K562 (cell line): ENCODE data around the gene POLR1C. TPM values are rescaled to one million over a fixed set of nuclear protein-coding genes. Genes with fewer than 3 reads are reported as not detected.
A peak's percentile ranks its signal among the peaks of the same experiment; 100 is the strongest.

Experiments
- ATAC-seq: fragments of 200-7000 bp; cut with Tn5 transposase; 3 replicates; pipeline ENCODE4 v1.9.1; 2020; ENCODE audit warnings: moderate library complexity
- BruUV-seq: library from RNA; stranded (reverse); fragments of 400-500 nt; replicated peaks from 2 replicates; lab custom pipeline; 2021; lab: Mats Ljungman, UMichigan
- CTCF ChIA-PET: fragments of 300-600 bp; formaldehyde crosslinking; extraction: SDS; loops from one replicate; lab custom pipeline; 2021; ENCODE audit warnings: low intra/inter-chr PET ratio; lab: Yijun Ruan, JAX
- POLR2A ChIA-PET: fragments of 300-600, 350-650 bp; sonication (Branson Sonifier 250); formaldehyde crosslinking; extraction: SDS; loops from one replicate; lab custom pipeline; 2021; ENCODE audit warnings: antibody characterized with exemption, inconsistent platforms; lab: Yijun Ruan, JAX
- DNase-seq, 4 experiments: peaks; one replicate each; pipeline versions ENCODE4 v3.0.0 to v3.0.0-alpha.2; 2011 to 2018; ENCODE audit warnings: low spot score in 3 of 4, mixed read lengths in 3 of 4; ENCODE audit errors: extremely low read depth in 1 of 4
- FAIRE-seq: peaks from 2 replicates; lab custom pipeline; 2011; peaks lifted over from hg19 to GRCh38; lab: Jason Lieb, UNC
- H2AFZ ChIP-seq: 2 replicates; pipeline ENCODE4 v1.6.0; 2011; ENCODE audit warnings: low read depth, low read length, control low read depth, inconsistent platforms
- H3K27ac ChIP-seq: fragments of 200-600 bp; 3 replicates; pipeline ENCODE4 v1.8.0; 2011; ENCODE audit warnings: low read depth, mild to moderate bottlenecking, control low read depth, inconsistent platforms, low read length, moderate library complexity, mixed read lengths; ENCODE audit errors: extremely low read depth
- H3K27me3 ChIP-seq, 2 experiments: fragments of 300-600 bp in 1 of 2; 2 replicates in 1 of 2; 3 replicates in 1 of 2; pipeline versions ENCODE4 v1.6.0 to v1.8.0; 2011; ENCODE audit warnings: inconsistent platforms in 2 of 2, low read length in 2 of 2, mild to moderate bottlenecking in 1 of 2, mixed read lengths in 1 of 2, moderate library complexity in 1 of 2; ENCODE audit not compliant: control insufficient read depth in 2 of 2, insufficient read depth in 2 of 2
- H3K36me3 ChIP-seq: fragments of 300-600 bp; 3 replicates; pipeline ENCODE4 v1.8.0; 2011; ENCODE audit warnings: mild to moderate bottlenecking, low read length, inconsistent platforms; ENCODE audit not compliant: control insufficient read depth, insufficient read depth
- H3K4me1 ChIP-seq, 2 experiments: fragments of 200-600 bp in 1 of 2; replicated peaks in 1 of 2; 2 replicates in 1 of 2; 3 replicates in 1 of 2; pipeline versions ENCODE4 v1.5.1 to v1.8.0; 2011; ENCODE audit warnings: inconsistent platforms in 2 of 2, low read length in 2 of 2, mild to moderate bottlenecking in 1 of 2, mixed read lengths in 1 of 2, moderate library complexity in 1 of 2; ENCODE audit not compliant: control insufficient read depth in 2 of 2, insufficient read depth in 2 of 2
- H3K4me2 ChIP-seq: 2 replicates; pipeline ENCODE4 v1.6.1; 2011; ENCODE audit warnings: low read length, control low read depth, inconsistent platforms, mixed read lengths; ENCODE audit not compliant: insufficient read depth
- H3K4me3 ChIP-seq: fragments of 200-600 bp; sonication (generic), shearing (Covaris generic); 2 replicates; pipeline ENCODE4 v1.5.1; 2016; ENCODE audit warnings: control low read depth, inconsistent platforms
- H3K79me2 ChIP-seq: fragments of 200-600 bp; 3 replicates; pipeline ENCODE4 v1.8.0; 2011; ENCODE audit warnings: low read length, inconsistent platforms; ENCODE audit not compliant: control insufficient read depth, insufficient read depth
- H3K9ac ChIP-seq, 2 experiments: 2 replicates each; pipeline versions ENCODE4 v1.6.0 to v1.6.1; 2011; ENCODE audit warnings: low read depth in 2 of 2, low read length in 2 of 2, control low read depth in 1 of 2, inconsistent platforms in 1 of 2, mild to moderate bottlenecking in 1 of 2, mixed read lengths in 1 of 2; ENCODE audit not compliant: insufficient read depth in 1 of 2
- H3K9me1 ChIP-seq: one replicate; pipeline ENCODE4 v1.6.0; 2011; ENCODE audit warnings: inconsistent platforms, mild to moderate bottlenecking, low read length, moderate library complexity; ENCODE audit not compliant: control insufficient read depth, insufficient read depth
- H3K9me3 ChIP-seq: replicated peaks from 2 replicates; pipeline ENCODE4 v1.5.1; 2011; ENCODE audit warnings: low read depth, low read length, inconsistent platforms; ENCODE audit not compliant: control insufficient read depth, insufficient read depth
- H4K20me1 ChIP-seq: replicated peaks from 2 replicates; pipeline ENCODE4 v1.6.1; 2011; ENCODE audit warnings: low read length, inconsistent platforms, mixed read lengths; ENCODE audit not compliant: control insufficient read depth, insufficient read depth
- ARID1B ChIP-seq: fragments of 450-650 bp; IDR thresholded peaks from 2 replicates; pipeline ENCODE4 v1.6.1; 2016; ENCODE audit warnings: antibody characterized with exemption, mild to moderate bottlenecking, inconsistent platforms
- CREM ChIP-seq: IDR thresholded peaks from 2 replicates; pipeline ENCODE4 v1.6.1; 2014; ENCODE audit warnings: antibody characterized with exemption, low read depth
- CXXC5 ChIP-seq: fragments of 250-450 bp; sonication (Bioruptor Pico); IDR thresholded peaks from 2 replicates; pipeline ENCODE4 v1.8.0; 2022; ENCODE audit warnings: inconsistent platforms, mild to moderate bottlenecking, moderate library complexity
- JUNB ChIP-seq: fragments of 450-650 bp; formaldehyde crosslinking; conservative IDR thresholded peaks from 2 replicates; pipeline ENCODE4 v1.4.0; 2020; ENCODE audit warnings: mild to moderate bottlenecking
- JUND ChIP-seq, 2 experiments: IDR thresholded peaks; 2 replicates in 1 of 2; 3 replicates in 1 of 2; pipeline ENCODE4 v1.6.1; 2011; ENCODE audit warnings: borderline replicate concordance in 2 of 2, low read depth in 2 of 2, low read length in 2 of 2, improper control_type of control experiment in 1 of 2, missing biosample characterization in 1 of 2, missing genetic modification characterization in 1 of 2, missing genetic modification reagents in 1 of 2
- KLF13 ChIP-seq: fragments of 450-650 bp; IDR thresholded peaks from 2 replicates; pipeline ENCODE4 v1.6.1; 2016; ENCODE audit warnings: missing genetic modification characterization, low read depth, mild to moderate bottlenecking, missing compliant biosample characterization, moderate library complexity, borderline replicate concordance
- L3MBTL2 ChIP-seq: fragments of 450-650 bp; IDR thresholded peaks from 2 replicates; pipeline ENCODE4 v1.6.1; 2016; ENCODE audit warnings: mild to moderate bottlenecking, moderate library complexity
- MCM7 ChIP-seq, 2 experiments: fragments of 450-650 bp; IDR thresholded peaks; 2 replicates each; pipeline ENCODE4 v1.6.1; 2016 to 2018
- MEIS2 ChIP-seq: fragments of 450-650 bp; IDR thresholded peaks from 2 replicates; pipeline ENCODE4 v1.6.1; 2014; ENCODE audit warnings: mild to moderate bottlenecking; ENCODE audit not compliant: partially characterized antibody
- PBX2 ChIP-seq, 2 experiments: IDR thresholded peaks in 1 of 2; conservative IDR thresholded peaks in 1 of 2; 2 replicates each; pipeline ENCODE4 v1.6.1; 2016; ENCODE audit warnings: low read depth in 2 of 2, mild to moderate bottlenecking in 1 of 2, missing compliant biosample characterization in 1 of 2, missing genetic modification characterization in 1 of 2, moderate library complexity in 1 of 2
- PKNOX1 ChIP-seq: fragments of 450-650 bp; IDR thresholded peaks from 2 replicates; pipeline ENCODE4 v1.6.1; 2016
- RCOR1 ChIP-seq, 2 experiments: IDR thresholded peaks; 2 replicates each; pipeline ENCODE4 v1.6.1; 2012; ENCODE audit warnings: low read depth in 2 of 2, low read length in 2 of 2, borderline replicate concordance in 1 of 2, improper control_type of control experiment in 1 of 2
- SAFB2 ChIP-seq: fragments of 200-400 bp; formaldehyde crosslinking; IDR thresholded peaks from 2 replicates; pipeline ENCODE4 v1.6.1; 2018; ENCODE audit warnings: borderline replicate concordance, low read length, low read depth, moderate library complexity; ENCODE audit not compliant: severe bottlenecking
- SOX6 ChIP-seq: fragments of 450-650 bp; IDR thresholded peaks from 2 replicates; pipeline ENCODE4 v1.6.1; 2014; ENCODE audit warnings: mild to moderate bottlenecking
- TCF3 ChIP-seq: sonication (generic); formaldehyde crosslinking; IDR thresholded peaks from 2 replicates; pipeline ENCODE4 v1.4.0; 2020; ENCODE audit warnings: mild to moderate bottlenecking, missing genetic modification reagents
- ZNF239 ChIP-seq: fragments of 250-450 bp; sonication (Bioruptor Pico); IDR thresholded peaks from 2 replicates; pipeline ENCODE4 v1.4.0; 2020; ENCODE audit warnings: mild to moderate bottlenecking
- WGBS: fragments of 100-300 bp; shearing (Covaris generic); methylation state at CpG from one replicate; pipeline ENCODE4 v1.1.6; 2016; ENCODE audit warnings: low coverage, mixed read lengths; ENCODE audit not compliant: insufficient coverage; ENCODE audit errors: missing lambda C conversion rate; 5-methylcytosine and 5-hydroxymethylcytosine counted together
- in situ Hi-C: fragments of 300-500 bp; cut with MboI; formaldehyde crosslinking; loops from 4 replicates; pipeline ENCODE4 v1.15.0; 2018; ENCODE audit warnings: inconsistent platforms, mixed read lengths
- intact Hi-C: fragments of 100-400 bp; cut with micrococcal nuclease; formaldehyde crosslinking; loops from 2 replicates; pipeline ENCODE4 v1.14.2; 2022
- polyA plus RNA-seq, 8 experiments: library from polyadenylated mRNA; depleted of rRNA in 4 of 8; stranded (reverse) in 5 of 8; unstranded in 3 of 8; fragments of >200 nt; fragmentation: Nextera tagmentation in 2 of 8; fragmentation: Illumina TruSeq in 1 of 8; extraction: Ambion mirVana in 2 of 8; extraction: Trizol in 1 of 8; gene quantifications; 2 replicates each; pipeline versions ENCODE4 v1.2.1 to v1.2.3, GENCODE V29; 2011 to 2014; ENCODE audit warnings: inconsistent platforms in 1 of 8, missing spikeins in 1 of 8
- total RNA-seq, 7 experiments: library from RNA; depleted of rRNA in 6 of 7; stranded (reverse); fragments of >200 nt in 6 of 7; fragmentation: Illumina TruSeq in 2 of 7; extraction: Trizol in 2 of 7; gene quantifications; 2 replicates each; pipeline versions ENCODE4 v1.2.1 to v1.2.3, GENCODE V29; 2011 to 2021; ENCODE audit warnings: low replicate concordance in 1 of 7

The POLR1C gene
- total and polyA plus RNA-seq, 9 of the 15 experiments (the other 6 are each of a cell fraction or from before 2014, with no cell fraction given) = 83.5 to 429 (median 120) TPM

- H4K20me1 ChIP-seq = 0 out of 2 replicates have a peak, but pooled peaks cover 6% of the 10 kb centered on the region
- no peaks in the 10 kb centered on the region for H3K27me3 ChIP-seq
- ChIA-PET POLR2A (interaction anchor here (0.6 to 1.3 kb wide), 7 partner anchors 10 to 99 kb away, joined by 3 to 5 read pairs (median 4); no protein-coding TSS in a partner anchor), CTCF (interaction anchor here (0.7 kb wide), 1 partner anchor 10 kb away, joined by 3 read pairs; no protein-coding TSS in a partner anchor)
- FAIRE-seq = peak; percentile 35
- H3K79me2 ChIP-seq = peaks cover 23% of the 10 kb centered on the region
- peak overlapping the region; percentile 10 to 40; a peak in 2 of 4 replicates for H3K9ac ChIP-seq
- no TSS peak for BruUV-seq
- WGBS = 25% methylated on average over 11 of the region's 11 CpGs
- H3K9me3 ChIP-seq = no peaks in the 10 kb centered on the region
- H2AFZ ChIP-seq = 0 out of 2 replicates have a peak overlapping the region, but pooled peaks have one; percentile 27
- H3K9me1 ChIP-seq = peaks cover 3% of the 10 kb centered on the region
- no peak for TF ChIP-seq JUND (IDR thresholded peaks at IDR 0.05; ENCODE audit: borderline replicate concordance, low read depth, low read length)
- TF ChIP-seq JUND (tag; IDR thresholded peaks at IDR 0.05; ENCODE audit: borderline replicate concordance, low read depth, low read length) = peak; percentile 34; the same call in 1 of the 3 replicates
- no peak for TF ChIP-seq MCM7 (IDR thresholded peaks at IDR 0.05)
- peak; percentile 70 for TF ChIP-seq MEIS2
- no peak for TF ChIP-seq KLF13
- TF ChIP-seq PKNOX1 = peak; percentile 51; the same call in 1 of the 2 replicates
- TF ChIP-seq CXXC5 (CRISPR knock-in tag) = peak; percentile 68
- peak in 1 of 2 experiments; percentile 4; a peak in 1 of 4 replicates for TF ChIP-seq RCOR1 (IDR thresholded peaks at IDR 0.05; ENCODE audit: borderline replicate concordance in 1 of 2, low read depth in 2 of 2, low read length in 2 of 2)
- 0 out of 2 replicates have a peak, but pooled peaks have one; percentile 11 for TF ChIP-seq TCF3
- TF ChIP-seq CREM = 0 out of 2 replicates have a peak, but pooled peaks have one; percentile 31
- TF ChIP-seq ZNF239 (CRISPR knock-in tag) = no peak
- peak; percentile 37; the same call in 1 of the 2 replicates for TF ChIP-seq SOX6
- TF ChIP-seq JUNB = no peak
- TF ChIP-seq L3MBTL2 = peak; percentile 27; the same call in 1 of the 2 replicates
- TF ChIP-seq ARID1B = peak; percentile 23; the same call in 1 of the 2 replicates
- no peak for TF ChIP-seq SAFB2
- TF ChIP-seq PBX2 (CRISPR knock-in tag; IDR thresholded peaks at IDR 0.05; ENCODE audit: low read depth) = no peak
- peak; percentile 61 for TF ChIP-seq PBX2 (tag; conservative IDR thresholded peaks at IDR 0.05; ENCODE audit: low read depth)
- ATAC-seq = peak; percentile 6; the same call in 2 of the 3 replicates
- in situ Hi-C loops (no loop called here), intact Hi-C loops (no loop called here)
- peaks cover 0 to 19% of the 10 kb centered on the region in 2 experiments; a peak in 4 of 5 replicates for H3K4me1 ChIP-seq
- no peak overlapping the region for H3K4me3 ChIP-seq
- no peak for DNase-seq
- H3K4me2 ChIP-seq = peak overlapping the region; percentile 49; the same call in 1 of the 2 replicates
- H3K36me3 ChIP-seq = peaks cover 11% of the 10 kb centered on the region; the same call in 2 of the 3 replicates
- H3K27ac ChIP-seq = no peak overlapping the region
These were observed 35.2 kb upstream of the POLR1C start for GRCh38 chr6:43481591-43482236.
